Activated T-helper 9 cell treated with anti-CD3 and anti-CD28 coated beads, Interleukin-2, amount 50 U/mL, for 16 hours (primary cell): ENCODE results near the gene GNAS.
"Not testable (repeated sequence)": the region's sequence is repeated elsewhere in the genome, so short reads cannot be mapped to it uniquely, and the experiment has no call there.

Experiments used
- DNase-seq: peaks from one replicate; pipeline ENCODE4 v3.0.0-alpha.2; 2020; ENCODE audit warnings: low read depth

The GNAS gene

GRCh38 chr20:58932170-58932569 is 79.7 kb downstream of the GNAS start:
- no peak for DNase-seq

- DNase-seq, result no peak
These were observed 85.6 kb downstream of the GNAS start for GRCh38 chr20:58938078-58938477.

GRCh38 chr20:58938541-58938940 is 86.0 kb downstream of the GNAS start:
- DNase-seq, result no peak

DNA sequence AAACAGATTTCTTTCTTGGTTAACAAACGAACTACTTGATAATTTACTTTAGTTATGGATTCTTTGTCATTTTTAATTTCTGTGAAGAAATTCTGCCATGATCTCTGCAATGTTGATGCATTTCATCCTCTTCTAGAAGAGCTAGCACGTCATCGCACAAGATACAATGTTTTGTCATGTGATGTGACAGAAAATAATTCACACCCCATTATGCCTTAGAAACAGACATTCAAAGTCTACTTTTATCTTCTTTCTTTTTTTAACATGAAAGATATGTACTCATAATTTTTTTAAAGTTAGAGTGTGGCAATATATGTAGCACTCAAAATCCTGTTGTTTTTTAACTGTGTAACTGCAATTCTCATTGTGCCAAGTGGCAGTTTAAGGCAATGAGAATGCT is 89.0 kb downstream of the GNAS start:
- no peak for DNase-seq

DNA sequence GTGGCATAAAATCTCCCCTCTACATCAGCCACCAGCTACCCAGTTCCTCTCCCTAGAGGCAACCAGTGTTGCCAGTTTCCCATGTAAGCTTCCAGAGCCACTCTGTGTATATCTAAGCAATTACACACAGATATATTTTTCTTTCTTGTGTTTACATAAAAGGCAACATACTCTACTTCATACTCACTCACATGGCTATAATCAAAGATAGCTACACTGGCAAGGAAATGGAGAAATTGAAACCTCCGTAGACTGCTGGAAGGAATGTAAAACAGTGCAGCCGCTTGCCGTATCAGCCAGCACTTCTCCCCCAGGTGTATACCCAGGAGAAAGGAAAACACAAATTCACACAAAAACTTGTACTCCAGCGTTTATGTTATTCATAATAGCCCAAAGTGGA is 90.0 kb downstream of the GNAS start:
- no peak for DNase-seq

- no peak for DNase-seq
These were observed 92.1 kb downstream of the GNAS start for GRCh38 chr20:58944610-58945009.

- DNase-seq, result no peak
These were observed 93.6 kb downstream of the GNAS start for GRCh38 chr20:58945965-58946631.

DNA sequence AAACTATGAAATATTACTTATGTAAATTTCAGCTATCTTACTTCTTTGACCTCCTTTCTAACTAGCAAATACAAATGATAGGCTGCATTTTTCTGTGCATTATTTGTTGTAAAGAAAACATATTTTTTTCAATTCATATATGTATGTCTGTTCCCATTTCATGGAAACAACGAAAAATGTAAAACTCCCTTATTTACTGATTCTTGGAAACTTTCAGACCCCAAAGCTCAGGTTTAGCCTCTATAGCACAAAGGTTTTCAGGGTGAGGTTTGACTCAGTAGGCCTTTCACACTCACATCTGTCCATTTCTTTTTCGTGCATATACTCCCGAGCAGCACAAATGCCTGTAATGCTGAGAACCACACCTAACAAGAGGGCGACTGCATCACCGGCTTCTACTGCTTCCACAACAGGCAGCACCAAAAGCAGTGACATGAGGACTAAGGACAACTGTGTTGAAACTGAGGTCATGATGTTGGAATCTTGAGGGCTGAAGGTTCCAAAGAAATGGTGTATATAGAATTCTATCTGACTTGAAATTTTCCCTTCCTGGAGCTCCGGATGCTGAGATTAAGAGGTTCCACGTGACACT is 95.4 kb downstream of the GNAS start:
- DNase-seq, result not testable (repeated sequence)

DNA sequence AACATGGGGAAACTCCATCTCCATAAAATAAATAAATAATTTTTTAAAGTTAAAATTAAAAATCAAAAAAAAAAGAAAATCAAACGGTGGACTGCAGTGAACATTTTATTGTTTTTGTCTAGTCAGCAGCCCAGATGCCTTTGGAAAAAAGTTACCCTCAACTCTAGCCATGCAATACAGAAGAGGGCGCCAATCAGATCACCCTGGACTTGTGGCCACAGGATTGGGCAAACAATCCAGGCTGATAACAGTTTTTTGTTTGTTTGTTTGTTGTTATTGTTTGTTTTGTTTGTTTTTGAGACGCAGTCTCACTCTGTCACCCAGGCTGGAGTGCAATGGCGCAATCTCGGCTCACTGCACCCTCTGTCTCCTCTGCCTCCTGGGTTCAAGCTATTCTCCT is 98.1 kb downstream of the GNAS start:
- DNase-seq, result no peak

DNA sequence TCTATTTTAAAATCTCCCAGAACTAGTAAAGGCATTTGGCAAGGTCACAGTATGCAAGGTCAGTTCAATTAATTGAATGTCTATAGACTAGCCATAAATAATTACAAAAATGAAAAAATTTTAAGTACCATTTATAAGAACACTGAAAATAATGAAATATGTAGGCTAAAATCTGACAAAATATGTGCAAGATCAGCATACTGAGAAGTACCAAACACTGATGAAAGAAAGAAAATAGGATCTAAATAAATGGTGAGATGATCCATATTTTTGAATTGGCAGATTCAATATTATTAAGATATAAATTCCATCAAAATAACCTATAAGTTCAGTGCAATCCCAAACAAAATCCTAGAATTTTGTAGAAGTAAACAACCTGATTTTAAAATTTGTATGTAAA is 100.5 kb downstream of the GNAS start:
- DNase-seq, result no peak

DNA sequence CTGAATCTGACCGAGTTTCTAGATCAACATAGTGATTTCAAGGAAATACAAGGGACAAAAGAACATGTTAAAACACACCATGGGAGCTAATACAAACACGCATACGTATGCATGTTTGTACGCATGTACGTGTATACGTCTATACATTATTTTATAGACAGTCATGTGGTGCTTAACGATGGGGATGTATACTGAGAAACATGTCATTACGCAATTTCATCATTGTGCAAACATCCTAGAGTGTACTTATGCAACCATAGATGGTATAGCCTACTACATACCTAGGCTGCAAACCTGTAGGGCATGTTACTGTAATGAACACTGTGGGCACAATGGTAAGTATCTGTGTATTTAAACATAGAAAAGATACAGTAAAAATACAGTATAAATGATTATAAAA is 103.6 kb downstream of the GNAS start:
- DNase-seq, result no peak

GRCh38 chr20:58959652-58960051 is 107.1 kb downstream of the GNAS start:
- no peak for DNase-seq
